Umbilical cord (tissue), 2 donors: ENCODE data around the gene MSLN. TPM values are rescaled to one million over a fixed set of nuclear protein-coding genes. Genes with fewer than 3 reads are reported as not detected.
A peak's percentile ranks its signal among the peaks of the same experiment; 100 is the strongest.

Experiments used
- DNase-seq: peaks from one replicate; pipeline ENCODE4 v3.0.0-alpha.2; 2015; ENCODE audit warnings: low spot score
- total RNA-seq: library from RNA; depleted of rRNA; stranded (reverse); fragments of >200 nt; gene quantifications from one replicate; pipeline ENCODE4 v1.2.3, GENCODE V29; 2014; ENCODE audit warnings: low replicate concordance; ENCODE audit not compliant: insufficient read depth

MSLN gene
- total RNA-seq, 1 donor from 2014 or later, result 26.2 TPM

DNA sequence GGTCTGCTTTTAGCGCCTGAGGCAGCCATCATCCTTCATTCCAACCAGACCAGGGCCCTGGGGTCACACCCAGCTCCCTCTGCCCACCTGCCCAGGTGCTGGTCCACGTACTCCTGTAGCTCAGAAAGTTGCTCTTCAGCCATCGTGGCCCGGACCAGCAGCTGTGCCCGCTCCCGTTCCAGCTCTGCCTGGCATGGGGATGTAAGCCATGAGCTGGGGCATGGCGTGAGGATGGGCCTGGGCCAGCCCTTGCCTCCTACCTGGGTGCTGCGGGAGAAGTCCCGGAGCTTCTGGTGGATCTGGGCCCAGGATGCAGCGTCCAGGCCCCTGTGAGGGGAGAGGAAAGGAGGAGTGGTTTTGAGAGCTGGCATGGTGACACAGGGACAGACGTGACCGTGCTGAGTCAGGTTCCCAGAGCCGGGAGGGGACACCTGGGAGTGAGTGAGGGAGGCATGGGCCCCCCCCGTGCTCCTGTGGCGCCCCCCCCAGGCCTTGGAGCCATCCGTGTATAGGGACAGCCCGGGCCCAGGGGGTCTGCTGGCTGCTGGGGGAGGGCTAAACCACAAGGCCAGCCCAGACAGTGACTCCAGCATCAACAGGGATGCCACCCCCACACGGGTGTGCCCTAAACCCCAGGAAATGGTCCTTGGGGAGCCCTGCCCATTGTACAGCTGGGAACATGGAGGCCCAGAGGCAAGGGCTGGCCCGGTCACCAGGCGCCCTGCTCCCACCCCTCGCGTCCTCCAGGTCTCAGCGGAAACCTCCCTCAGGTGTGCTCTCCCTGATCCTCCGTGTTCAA lies 37.5 kb upstream of the MSLN start:
- DNase-seq, result no peak

DNA sequence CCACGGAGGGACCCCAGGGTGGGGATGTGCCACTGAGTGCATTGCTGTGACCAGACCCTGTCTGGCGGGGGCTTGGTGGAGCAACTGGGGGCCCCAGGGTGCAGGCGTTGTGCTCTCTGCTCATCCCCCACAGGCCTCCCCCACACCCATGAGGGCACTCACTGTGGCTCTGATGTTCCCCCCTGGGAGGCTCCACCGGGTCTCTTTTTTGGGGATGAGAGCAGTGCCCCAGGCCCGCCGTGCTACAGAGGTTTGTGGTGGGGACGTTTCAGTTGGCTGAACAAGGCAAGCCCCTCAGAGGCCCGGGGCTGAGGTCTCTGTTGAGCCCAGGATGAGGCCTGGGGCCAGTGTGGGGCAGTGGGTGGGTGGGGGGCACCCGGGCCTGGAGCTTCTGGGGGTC lies 36.8 kb upstream of the MSLN start:
- DNase-seq, result no peak

DNA sequence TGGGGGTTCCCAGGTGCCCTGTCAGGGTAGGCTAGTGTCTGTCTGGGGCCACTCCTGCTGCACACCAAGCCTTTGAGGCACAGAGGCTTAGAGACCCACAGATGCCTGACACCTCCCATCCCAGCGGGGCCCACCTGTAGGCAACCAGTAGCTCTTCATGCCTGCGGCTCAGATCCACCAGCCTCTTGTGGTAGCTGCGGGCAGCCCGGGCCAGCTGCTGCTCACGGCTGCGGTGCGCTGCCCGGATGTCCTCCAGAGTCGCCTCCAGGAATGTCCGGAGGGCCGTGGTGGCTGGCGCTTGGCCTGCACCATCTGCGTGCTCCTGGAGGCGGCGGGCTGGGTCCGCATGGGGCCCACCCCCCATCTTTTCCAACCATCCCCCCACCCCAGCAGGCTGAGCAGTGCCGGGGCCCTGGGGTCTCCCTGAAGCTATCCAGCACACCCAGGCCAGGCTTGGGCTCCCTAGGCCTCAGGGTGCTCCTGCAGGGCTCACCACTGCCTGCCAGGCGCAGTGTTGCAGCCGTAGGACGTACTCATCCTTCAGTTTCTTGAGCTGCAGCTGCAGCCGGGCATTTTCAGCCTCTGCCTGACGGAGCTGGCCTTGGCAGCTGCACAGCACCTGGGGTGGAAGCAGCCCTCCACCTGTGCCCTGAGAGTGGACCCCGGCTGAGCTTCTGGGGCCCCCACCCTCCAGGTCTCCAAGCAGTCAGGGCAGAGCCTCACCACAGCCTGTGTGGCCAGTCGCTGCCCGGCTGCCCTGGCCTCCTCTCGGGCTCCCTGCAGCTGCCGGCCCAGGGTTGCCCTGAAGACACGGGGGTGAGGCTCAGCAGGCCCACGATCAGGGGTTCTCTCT lies 36.1 kb upstream of the MSLN start:
- DNase-seq, result no peak

DNA sequence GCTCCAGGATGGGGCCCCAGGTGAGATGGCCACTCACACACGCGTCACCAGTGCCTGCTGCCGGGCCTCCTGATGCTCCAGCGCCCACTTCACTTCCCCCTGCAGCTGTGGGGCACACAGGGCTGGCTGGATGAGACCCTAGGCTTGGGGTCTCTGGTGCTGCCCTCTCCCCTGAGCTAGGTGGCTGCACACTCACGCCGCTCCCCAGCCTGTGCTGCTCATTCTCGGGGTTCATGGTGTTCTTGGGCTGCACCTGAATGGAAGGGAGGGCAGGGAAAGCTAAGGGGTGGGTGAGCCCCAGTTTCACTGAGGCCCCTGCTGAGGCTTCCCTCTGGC lies 35.5 kb upstream of the MSLN start:
- DNase-seq, result no peak

DNA sequence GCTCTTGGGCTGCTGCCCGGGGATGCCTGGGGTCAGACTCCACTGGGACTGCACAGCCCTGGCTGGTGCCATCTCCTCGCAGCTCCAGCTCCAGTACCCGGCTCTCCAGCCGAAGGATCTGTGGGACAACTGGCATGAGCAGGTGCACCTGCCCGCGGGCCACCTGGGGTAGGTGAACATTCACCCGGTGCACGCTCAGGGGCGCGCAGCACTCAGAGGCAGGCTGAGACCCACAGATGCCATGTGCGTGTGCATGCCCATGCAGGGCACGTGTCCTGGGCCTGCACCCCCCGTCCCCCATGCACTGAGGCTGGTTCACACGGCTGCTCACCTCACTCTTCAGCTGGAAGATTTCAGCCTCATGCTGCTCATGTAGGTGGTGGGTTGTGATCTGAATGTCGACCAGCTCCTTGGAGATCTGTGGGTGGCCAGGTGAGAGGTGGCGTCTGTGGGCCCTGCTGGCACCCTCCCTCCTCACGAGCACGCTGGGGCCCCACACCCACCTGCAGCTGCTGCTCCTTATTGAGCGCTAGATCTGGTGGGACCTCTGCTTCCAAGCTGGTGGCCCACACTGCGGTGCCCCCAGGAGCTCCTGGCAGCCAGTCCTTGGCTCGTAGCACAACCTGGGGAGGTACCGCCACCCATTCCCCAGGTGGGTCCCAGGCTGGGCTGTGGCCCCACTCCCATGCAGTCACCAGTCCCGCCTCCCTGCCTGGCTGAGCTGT lies 34.9 kb upstream of the MSLN start:
- no peak for DNase-seq

DNA sequence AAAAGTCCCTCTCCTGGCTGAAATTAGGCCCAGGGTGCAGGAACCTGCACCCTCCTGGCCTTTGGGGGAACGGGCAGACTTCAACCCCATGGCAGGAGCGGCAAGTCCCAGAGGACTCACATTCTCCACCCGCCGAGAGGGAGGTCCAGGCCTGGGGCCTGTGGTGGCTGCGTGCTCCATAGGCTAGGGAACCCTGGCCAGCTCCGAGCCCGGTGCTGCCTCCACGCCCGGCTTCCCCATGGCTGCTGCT lies 34.4 kb upstream of the MSLN start:
- no peak for DNase-seq

DNA sequence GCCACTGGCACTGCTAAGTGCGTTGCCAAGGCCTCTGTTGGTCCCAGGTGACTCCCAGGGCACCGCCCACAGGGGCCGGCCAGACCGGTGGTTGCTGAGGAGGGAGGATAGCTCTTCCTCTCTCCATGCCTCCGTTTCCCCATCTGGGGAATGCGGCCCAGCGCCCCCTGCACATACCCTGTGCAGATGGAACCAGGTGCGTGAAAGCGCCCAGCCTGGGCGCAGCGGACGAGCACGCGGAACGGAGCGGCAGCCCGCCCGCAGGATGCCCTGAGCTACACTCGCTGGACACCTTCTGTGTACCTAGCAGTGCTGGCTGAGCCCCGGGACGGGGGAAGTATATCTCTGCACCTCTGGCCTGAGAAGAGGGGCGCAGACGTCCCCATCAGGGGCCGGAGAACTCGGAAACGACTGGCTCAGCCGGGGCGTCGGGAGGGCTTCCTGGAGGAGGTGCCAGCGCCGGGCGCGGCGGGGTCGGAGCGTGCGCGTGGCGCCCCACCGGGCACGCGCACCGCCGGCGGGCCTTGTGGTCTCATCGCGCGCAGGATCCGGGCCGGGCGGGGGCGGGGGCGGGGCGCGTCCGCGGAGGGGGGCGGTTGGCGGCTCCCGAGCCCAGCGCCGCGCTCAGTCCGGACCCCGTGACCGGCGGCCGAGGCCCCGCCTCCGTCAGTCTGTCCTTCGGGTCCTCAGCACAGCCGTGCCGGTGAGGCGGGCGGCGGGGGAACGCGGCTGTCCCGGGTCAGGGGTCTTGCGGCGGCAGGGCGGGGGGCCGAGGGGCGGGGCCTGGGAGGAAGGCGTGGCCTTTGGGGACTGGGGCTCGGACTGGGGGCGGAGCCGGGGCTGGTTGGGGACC lies 33.9 kb upstream of the MSLN start, which contains the start of the genes CCDC78 and HAGHL:
TSS of gene CCDC78 (minus strand) at position 6 of the 853 bp plus-strand sequence. CDS start 76 bp downstream, outside the sequence.
TSS of gene HAGHL (plus strand) at position 669 of the 853 bp plus-strand sequence. CDS start 404 bp downstream, outside the sequence.
- DNase-seq, result no peak

DNA sequence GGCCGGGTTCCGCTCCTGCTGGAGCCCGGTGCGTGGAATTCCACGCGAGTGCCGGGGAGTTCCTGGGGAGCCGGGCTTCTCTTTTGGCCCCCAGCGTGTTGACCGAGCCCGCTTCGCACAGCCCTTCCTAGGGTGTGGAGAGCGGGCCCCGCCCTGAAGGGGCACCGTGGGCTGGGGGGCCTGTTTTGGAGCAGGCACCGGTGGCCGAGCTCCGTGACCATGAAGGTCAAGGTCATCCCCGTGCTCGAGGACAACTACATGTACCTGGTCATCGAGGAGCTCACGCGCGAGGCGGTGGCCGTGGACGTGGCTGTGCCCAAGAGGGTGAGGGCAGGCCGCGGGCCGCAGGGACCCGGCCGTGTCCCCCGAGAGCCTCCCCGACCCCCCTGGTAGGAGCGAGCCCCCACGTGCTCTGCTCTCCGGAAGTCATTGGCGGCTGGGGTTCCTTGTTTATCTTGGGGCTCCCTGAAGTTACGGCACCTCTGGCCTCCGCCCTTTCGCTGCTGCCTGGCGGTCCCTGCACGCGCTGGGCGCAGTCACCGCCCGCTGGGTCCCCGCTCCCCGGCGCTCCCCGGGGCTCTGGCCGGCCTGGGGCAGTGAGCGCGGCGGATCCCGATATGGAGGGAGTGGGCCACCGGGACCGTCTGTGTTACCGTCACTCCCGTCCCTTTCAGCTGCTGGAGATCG lies 33.1 kb upstream of the MSLN start:
- no peak for DNase-seq

DNA sequence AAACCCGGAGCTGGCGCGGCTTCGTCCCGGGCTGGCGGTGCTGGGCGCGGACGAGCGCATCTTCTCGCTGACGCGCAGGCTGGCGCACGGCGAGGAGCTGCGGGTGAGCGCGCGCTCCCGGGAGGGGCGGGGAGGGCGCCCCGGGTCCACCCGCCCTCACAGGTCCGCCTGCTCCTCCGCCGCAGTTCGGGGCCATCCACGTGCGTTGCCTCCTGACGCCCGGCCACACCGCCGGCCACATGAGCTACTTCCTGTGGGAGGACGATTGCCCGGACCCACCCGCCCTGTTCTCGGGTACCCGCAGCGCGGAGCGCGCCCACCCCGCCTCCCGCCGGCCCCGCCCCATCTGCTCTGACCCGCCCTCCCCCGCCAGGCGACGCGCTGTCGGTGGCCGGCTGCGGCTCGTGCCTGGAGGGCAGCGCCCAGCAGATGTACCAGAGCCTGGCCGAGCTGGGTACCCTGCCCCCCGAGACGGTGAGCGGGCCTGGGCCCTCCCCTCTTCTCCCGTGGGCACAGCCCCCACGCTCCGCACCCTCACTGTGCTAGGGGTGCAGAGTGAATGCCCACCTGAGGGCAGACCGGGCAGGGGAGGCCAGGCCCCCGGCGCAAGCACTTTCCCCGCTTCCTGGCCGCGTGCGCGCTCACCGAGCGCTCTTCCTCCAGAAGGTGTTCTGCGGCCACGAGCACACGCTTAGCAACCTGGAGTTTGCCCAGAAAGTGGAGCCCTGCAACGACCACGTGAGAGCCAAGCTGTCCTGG lies 32.2 kb upstream of the MSLN start:
- DNase-seq, result peak; percentile 50

DNA sequence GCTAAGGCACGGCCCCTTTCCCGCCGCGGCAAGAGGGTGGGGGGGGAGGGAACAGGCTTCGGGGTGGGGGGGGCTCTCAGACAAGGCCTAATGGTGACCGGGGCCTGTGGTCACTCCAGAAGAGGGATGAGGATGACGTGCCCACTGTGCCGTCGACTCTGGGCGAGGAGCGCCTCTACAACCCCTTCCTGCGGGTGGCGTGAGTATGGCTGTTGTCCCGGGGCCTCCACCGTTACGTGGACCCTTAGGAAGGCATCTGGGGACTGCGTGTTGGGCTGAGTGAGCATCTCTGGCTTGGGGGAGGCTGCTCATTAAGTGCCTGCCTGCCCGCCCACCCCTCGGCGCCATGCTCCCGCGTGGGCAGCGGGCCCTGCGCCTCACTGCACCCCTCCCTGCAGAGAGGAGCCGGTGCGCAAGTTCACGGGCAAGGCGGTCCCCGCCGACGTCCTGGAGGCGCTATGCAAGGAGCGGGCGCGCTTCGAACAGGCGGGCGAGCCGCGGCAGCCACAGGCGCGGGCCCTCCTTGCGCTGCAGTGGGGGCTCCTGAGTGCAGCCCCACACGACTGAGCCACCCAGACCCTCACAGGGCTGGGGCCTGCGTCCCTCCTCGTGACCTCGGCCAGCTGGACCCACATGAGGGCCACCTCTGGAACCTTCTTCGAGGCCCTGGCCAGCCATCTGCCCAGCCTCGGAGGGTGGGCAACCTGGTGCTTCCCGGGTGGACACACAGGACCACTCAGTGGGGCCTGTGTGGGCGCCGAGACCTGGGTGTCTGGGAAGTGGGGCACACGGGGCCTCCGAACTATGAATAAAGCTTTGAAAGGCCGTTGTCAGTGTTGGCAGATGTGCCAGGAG lies 31.4 kb upstream of the MSLN start:
- no peak for DNase-seq

DNA sequence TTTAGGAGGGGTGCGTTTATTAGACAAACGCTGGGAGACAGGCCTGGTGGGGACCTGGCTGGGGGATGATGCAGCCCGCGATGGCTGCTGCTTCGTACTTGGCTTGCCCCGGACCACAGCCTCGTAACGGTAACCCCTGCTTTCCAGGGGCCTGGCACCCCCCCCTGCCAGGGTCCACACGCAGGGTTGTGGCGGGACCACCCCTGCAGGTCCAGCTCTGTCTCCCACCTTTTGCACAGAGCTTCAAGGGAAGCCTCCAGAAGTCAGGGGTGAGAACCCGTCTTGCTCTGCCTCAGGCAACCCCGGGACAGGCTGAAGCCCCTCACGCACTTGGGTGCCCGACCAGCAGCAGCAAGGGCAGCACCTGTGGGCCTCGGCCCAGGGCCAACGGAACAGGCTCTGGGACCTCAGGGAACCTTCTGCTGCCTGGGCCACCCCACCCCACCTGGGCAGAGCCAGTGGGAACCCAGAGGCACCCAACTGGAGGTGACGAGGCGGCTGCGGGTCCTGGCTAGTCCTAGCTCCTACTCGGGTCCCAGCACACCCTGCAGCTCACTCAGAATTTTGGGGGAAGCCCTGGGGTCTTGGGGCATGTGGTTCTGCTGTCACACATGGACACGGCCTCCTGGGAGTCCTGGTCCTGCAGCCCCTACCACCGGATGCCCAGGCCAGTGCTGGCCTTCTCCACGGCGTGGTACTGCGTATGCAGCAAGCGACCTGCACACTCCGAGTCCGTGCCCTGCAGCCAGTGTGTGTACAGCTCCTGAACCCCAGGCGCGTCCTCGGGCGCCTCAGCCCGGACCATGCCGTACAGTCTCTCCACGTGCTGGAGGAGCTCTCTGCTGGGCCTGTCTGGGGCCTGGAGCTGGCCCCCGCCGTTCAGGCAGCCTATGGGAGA lies 30.5 kb upstream of the MSLN start:
- DNase-seq, result no peak

DNA sequence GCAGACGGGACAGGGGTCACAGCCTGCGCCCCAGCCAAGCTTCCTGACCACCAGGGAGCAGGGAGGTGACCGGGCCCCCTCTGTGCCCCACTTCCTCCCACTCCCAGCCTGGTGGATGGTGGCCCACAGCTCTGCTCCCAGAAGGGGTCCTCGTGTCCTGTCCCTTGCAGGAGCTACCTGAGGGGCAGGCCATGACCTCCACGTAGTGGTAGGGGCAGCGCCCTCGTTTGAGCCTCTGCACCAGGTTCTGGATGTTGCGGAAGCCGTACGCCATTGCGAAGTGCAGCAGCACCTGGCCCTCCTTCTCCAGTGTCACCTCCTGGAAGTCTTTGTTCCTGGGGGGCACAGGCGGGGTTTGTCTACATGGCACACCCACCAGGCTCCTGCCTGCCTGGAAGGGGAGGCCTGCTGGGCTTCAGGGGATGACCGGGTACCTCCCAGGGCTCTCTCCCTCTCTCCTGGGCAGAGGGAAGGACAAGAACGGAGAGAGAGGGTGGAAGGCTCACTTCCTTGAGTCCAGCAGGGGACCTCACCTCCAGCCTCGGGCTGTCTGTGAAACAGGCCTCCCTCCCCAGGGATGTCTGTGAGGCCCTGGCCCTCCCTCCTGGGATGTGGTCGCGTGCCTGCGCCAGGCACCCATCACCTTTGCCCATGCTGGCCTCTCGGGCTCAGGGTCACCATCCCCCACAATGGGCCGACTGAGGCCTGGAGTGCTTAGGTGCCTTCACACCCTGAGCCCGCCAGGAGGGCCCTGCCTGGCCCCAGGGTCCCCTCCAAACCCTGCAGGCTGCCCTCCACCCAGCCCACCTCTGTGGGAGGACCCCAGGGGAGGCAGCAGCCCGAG lies 29.6 kb upstream of the MSLN start:
- no peak for DNase-seq

DNA sequence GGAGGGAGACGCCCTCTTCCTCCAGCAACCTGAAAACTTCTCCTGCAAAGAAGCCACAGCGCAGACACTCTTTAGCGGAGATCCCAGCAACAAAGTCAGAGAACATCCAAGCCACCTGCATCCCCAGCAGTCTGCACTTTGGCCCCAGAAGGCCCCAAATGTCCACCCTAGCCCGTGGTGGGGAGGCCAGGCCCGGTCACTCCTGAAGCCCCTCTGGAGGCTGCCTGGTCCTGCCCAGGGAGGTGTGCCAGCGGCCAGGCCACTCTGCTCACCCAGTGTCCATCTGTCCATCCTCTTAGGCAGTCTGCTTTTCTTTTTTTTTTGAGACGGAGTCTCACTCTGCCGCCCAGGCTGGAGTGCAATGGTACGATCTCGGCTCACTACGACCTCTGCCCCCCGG lies 28.2 kb upstream of the MSLN start:
- no peak for DNase-seq

DNA sequence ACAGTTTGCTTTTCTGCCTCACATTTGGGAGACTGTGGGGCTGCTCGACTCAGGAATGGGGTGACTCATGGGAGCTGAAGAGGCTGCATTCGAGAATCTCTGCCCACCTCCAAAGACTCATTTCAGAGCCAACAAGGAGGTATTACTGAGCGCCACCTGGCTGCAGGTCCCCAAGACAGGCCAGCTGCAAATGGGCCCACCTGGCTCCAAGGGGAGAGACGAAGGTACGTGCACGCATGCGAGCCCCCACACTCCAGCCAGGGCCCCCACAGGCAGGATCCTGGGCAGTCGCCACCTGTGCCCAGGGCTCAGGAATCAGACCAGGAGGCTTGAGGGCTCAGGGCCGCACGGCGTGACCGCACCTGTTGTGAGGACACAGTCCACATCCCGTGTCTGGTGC lies 27.6 kb upstream of the MSLN start:
- no peak for DNase-seq

DNA sequence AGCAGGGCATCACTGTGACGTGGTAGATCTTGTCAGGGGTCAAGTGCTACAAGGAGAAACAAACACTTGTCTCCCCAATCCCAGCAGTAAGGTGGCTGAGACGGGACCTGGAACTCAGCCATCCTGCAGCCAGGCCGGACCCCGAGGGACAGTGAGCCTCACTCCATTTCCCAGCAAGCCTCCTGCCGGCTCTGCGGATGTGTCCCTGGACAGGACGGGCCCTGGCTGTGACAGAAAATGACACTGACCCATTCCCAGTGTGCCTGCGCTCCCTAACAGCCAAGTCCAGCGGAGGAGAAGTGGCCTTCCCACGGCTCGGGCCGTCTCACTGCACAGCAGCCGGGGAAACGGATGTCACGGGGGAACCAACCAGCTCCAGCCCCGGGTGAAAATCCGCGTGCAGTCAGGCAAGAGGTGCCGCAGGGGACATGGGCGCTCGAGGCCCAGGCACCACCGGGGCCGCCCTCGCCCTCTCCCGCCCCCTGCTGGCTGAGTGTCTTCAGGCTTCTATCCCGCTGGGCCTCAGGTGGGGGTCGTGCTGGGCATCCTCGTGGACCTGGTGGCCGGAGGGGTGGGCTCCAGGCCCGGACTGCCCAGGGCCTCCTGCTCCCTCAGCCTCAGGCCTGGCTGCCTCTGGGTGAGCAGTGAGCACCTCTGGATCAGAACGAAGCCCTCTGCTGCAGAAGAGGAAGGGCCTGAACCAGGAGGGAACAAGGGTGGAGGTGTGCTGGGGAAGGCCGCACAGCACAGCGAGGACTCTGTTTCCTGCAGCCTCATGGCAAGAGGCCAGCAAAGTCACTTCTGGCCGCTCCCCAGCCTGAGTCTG lies 26.9 kb upstream of the MSLN start:
- DNase-seq, result no peak
